Astrocyte of the cerebellum (primary cell): ENCODE measurements around the gene COMMD1.

Source experiments
- DNase-seq: peaks from one replicate; pipeline ENCODE4 v3.0.0-alpha.2; 2011; ENCODE audit warnings: low read depth
- H3K4me3 ChIP-seq: 2 replicates; pipeline ENCODE4 v1.5.1; 2011; ENCODE audit warnings: mild to moderate bottlenecking, low read depth, low read length, moderate library complexity
- in situ Hi-C: cut with HindIII; loops from 2 replicates; pipeline ENCODE4 v1.10.0; 2017; ENCODE audit warnings: low sequenced_read_pairs
- TF ChIP-seq, protein P1 (sequence below): IDR thresholded peaks from 2 replicates; pipeline ENCODE4 v1.5.1; 2012; ENCODE audit warnings: low read length, low read depth, moderate library complexity, mild to moderate bottlenecking; ENCODE audit errors: missing control alignments

The COMMD1 gene

DNA sequence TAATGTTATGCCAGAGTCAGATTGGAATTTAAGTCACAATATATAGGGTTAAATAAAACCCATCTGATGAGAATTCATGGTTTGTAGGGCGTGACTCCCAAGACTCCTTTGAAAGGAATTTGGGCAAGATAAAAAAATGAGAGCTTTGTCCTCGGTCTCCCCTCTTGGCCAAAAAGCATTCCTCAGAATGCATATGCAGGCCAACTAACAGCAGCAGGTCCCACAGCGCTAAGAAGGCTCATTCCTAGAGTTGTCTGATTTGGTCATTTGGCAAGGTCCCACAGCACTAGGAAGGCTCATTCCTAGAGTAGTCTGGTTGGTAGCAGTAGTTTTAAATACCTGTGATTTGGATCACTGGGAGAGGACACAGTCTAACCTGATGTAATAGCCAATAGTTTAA lies 184.2 kb downstream of the COMMD1 start:
- in situ Hi-C loops, result no loop called here
- TF ChIP-seq, protein P1, sequence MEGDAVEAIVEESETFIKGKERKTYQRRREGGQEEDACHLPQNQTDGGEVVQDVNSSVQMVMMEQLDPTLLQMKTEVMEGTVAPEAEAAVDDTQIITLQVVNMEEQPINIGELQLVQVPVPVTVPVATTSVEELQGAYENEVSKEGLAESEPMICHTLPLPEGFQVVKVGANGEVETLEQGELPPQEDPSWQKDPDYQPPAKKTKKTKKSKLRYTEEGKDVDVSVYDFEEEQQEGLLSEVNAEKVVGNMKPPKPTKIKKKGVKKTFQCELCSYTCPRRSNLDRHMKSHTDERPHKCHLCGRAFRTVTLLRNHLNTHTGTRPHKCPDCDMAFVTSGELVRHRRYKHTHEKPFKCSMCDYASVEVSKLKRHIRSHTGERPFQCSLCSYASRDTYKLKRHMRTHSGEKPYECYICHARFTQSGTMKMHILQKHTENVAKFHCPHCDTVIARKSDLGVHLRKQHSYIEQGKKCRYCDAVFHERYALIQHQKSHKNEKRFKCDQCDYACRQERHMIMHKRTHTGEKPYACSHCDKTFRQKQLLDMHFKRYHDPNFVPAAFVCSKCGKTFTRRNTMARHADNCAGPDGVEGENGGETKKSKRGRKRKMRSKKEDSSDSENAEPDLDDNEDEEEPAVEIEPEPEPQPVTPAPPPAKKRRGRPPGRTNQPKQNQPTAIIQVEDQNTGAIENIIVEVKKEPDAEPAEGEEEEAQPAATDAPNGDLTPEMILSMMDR, result no peak
- peak; percentile 49 for DNase-seq
- H3K4me3 ChIP-seq, result no peak overlapping the region

DNA sequence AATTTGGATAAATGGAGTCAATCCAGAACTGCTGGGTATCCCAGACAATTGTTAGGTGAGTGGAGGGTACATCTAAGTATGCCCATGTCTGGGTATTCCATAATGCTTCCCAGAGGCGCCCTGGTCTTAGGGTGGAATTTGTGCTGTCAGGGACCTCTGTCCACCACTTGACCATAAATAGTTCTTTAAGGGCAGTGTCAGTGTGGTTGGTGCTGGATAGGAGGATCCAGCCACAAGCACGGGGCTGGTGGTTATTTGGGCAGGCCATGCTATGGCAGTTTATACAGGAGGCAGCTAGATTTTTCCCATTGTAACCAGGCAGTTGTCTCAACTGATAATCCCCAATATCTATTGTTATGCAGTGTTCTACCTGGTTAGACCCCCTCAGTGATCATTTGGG lies 186.0 kb downstream of the COMMD1 start:
- TF ChIP-seq, protein P1, result no peak
- DNase-seq, result no peak
- in situ Hi-C loops, result no loop called here
- no peak overlapping the region for H3K4me3 ChIP-seq

DNA sequence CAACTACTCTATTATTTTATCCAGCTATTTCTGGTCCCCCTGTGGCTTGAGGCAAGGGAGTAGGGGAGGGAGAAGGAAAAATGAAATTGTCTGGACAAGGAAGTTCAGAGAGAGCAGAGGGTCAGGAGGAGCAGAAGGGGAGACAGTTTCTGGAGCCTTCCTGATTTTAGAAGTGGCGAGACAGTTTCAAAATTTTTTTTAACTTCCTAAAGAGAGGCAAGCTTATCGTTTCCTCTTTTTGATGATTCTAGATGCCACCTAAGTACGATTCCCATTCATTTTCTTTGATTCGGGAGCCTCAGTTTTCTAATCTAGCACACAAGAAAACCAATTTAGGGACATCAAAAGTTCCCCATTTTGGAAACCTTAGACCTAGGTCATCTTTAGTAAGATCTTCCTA lies 193.6 kb downstream of the COMMD1 start:
- no peak overlapping the region for H3K4me3 ChIP-seq
- TF ChIP-seq, protein P1, result no peak
- in situ Hi-C loops, result no loop called here
- no peak for DNase-seq

DNA sequence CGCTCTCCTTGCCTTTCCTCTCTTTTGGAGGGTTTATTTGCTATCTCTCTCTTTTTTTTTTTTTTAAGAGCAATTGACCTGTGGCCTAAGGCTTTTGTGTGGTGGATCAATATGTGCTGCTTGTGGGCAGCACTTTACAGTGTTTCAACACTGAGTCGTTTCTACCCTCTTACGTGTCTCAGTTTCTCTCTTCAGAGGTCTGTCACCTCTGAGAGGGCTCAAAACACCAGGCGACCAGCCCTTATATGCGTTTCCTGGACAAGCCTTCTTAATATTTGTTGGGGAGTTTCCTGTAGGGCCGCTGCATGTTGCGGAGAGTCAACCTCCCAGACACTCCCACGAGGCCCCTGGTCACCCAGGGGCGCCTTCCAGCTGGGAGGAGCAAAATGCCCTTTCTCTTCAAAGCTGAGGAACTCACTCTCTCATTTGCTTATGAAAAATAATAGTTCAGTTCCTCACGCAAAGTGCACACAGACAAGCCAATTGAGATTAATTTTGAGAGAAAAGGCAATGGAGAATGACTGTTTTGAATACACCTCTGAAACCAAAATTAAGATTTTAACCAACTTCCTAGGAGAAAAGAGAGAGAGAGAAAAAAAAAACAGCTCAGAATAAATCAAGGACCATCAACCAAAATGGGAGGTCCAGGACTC lies 194.2 kb downstream of the COMMD1 start:
- DNase-seq, result no peak
- H3K4me3 ChIP-seq, result no peak overlapping the region
- TF ChIP-seq, protein P1, result no peak
- in situ Hi-C loops, result no loop called here

DNA sequence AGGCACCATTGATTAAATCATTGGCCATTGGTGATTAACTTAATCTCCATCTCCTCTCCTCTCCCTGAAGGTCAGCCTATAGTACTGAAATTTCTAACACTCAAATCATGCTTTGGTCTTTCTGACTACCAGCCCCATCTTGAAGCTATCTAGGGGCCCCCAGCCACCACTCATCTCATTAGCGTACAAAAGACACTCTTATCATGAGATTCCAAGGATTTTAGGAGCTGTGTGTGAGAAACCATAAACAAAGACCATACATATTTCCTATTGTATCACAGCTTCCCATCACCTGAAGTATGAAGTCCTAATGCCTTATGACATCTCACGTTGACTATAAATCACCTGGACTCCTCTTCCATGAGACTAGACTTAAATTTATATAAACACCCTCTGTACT lies 196.4 kb downstream of the COMMD1 start:
- no peak overlapping the region for H3K4me3 ChIP-seq
- DNase-seq, result no peak
- in situ Hi-C loops, result no loop called here
- TF ChIP-seq, protein P1, result no peak

DNA sequence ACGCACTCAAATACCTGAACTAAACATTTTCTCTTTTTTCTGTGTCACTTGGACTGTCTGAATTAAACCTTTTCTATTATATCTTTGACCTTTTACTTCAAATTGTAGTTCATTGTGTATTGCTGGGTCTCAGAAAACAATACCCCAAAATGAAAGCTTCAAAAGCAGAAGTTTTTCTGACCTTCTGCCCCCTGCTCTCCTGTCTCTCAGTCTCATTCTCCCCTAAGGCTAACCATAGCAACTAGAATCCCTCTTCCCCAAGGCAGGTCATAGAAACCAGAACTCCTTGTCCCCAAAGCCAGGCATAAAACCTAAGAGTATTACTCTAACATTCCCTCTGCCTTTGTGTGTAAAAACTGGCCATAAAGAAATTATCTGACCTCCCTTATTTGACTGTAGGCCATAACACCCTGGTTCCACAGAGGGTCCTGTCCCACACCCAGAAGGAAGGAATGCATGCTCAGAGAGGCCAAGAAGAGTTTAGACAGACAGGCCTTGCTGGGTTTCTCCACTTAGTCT lies 197.0 kb downstream of the COMMD1 start:
- TF ChIP-seq, protein P1, result no peak
- H3K4me3 ChIP-seq, result no peak overlapping the region
- no peak for DNase-seq
- in situ Hi-C loops, result no loop called here

DNA sequence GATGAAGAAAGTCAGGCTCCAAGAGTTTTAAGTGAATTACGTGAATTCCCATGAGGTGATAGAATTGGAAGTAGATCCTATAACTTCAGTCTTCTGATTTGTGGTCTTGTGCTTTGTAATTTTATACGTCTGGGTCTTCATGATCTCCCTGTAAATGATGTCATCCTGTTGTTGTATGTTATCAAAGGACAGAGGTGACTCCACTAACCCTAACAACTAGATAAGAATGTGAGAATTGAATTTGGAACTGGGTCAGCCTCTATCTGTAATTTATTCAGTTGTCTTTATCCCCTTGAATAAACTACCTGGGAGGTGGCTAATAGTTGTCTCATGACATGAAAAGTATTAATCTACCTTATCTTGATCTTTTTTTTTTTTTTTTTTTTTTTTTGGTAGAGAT lies 204.1 kb downstream of the COMMD1 start:
- no peak for DNase-seq
- no peak overlapping the region for H3K4me3 ChIP-seq
- TF ChIP-seq, protein P1, result no peak
- in situ Hi-C loops, result no loop called here
